ENCODE measurements around the gene NDRG3.
"Not testable (repeated sequence)": the region's sequence is repeated elsewhere in the genome, so short reads cannot be mapped to it uniquely, and the experiment has no call there.

GRCh38 chr20:36608388-36608728, 137.5 kb downstream of the NDRG3 start:
- not testable (repeated sequence) for TF ChIP-seq ZNF274 (IDR thresholded peaks at IDR 0.05; ENCODE audit: low read depth, low read length); YY1 (IDR thresholded peaks at IDR 0.05; ENCODE audit: insufficient read depth, insufficient read length)

Data from NT2/D1 (cell line).